Panc1 (cell line): Measurements from ENCODE around the gene CISD1. TPM values are rescaled to one million over a fixed set of nuclear protein-coding genes. Genes with fewer than 3 reads are reported as not detected.

Experiments used
- ATAC-seq: fragments of 200-7000 bp; cut with Tn5 transposase; 2 replicates; pipeline ENCODE4 v1.9.1; 2020; ENCODE audit warnings: mild to moderate bottlenecking, moderate library complexity
- BruUV-seq: library from RNA; stranded (reverse); fragments of 400-500 nt; replicated peaks from 2 replicates; lab custom pipeline; 2021; lab: Mats Ljungman, UMichigan
- CTCF ChIA-PET: fragments of 300-600 bp; sonication (Branson Sonifier 250); formaldehyde crosslinking; loops from one replicate; lab custom pipeline; 2022; ENCODE audit warnings: antibody characterized with exemption; lab: Charles Lee
- POLR2A ChIA-PET: fragments of 300-600 bp; sonication (Branson Sonifier 250); formaldehyde crosslinking; loops from one replicate; lab custom pipeline; 2022; ENCODE audit warnings: antibody characterized with exemption; lab: Charles Lee
- DNase-seq: peaks from one replicate; pipeline ENCODE4 v3.0.0-alpha.2; 2010; ENCODE audit warnings: low read depth, low spot score
- H3K27ac ChIP-seq: 2 replicates; pipeline ENCODE4 v1.5.1; 2011; ENCODE audit warnings: mild to moderate bottlenecking, low read length, inconsistent platforms
- H3K27me3 ChIP-seq: fragments of 200-500 bp; sonication (Bioruptor generic); 2 replicates; pipeline ENCODE4 v1.6.0; 2014; ENCODE audit warnings: low read length, inconsistent platforms; ENCODE audit not compliant: control insufficient read depth, insufficient read depth
- H3K36me3 ChIP-seq: fragments of 200-500 bp; sonication (Bioruptor generic); 2 replicates; pipeline ENCODE4 v1.5.1; 2014; ENCODE audit warnings: inconsistent platforms, mild to moderate bottlenecking, low read length, moderate library complexity; ENCODE audit not compliant: control insufficient read depth, insufficient read depth
- H3K4me1 ChIP-seq: 2 replicates; pipeline ENCODE4 v1.5.1; 2011; ENCODE audit warnings: inconsistent platforms, mild to moderate bottlenecking, low read length, moderate library complexity; ENCODE audit not compliant: control insufficient read depth, insufficient read depth
- H3K4me3 ChIP-seq, 2 experiments: 2 replicates each; pipeline ENCODE4 v1.5.1; 2011 to 2012; ENCODE audit warnings: low read depth in 2 of 2, low read length in 2 of 2, mild to moderate bottlenecking in 2 of 2, inconsistent platforms in 1 of 2, moderate library complexity in 1 of 2
- H3K9me3 ChIP-seq: fragments of 200-500 bp; sonication (Bioruptor generic); 2 replicates; pipeline ENCODE4 v1.5.1; 2014; ENCODE audit warnings: low read depth, mild to moderate bottlenecking, inconsistent platforms, low read length, moderate library complexity; ENCODE audit not compliant: control insufficient read depth, insufficient read depth
- POLR2AphosphoS5 ChIP-seq: IDR thresholded peaks from 2 replicates; pipeline ENCODE4 v1.6.1; 2012; ENCODE audit warnings: mild to moderate bottlenecking, low read depth, low read length, moderate library complexity
- SIN3A ChIP-seq: IDR thresholded peaks from 2 replicates; pipeline ENCODE4 v1.6.1; 2012; ENCODE audit warnings: low read depth, mild to moderate bottlenecking, low read length, moderate library complexity, borderline replicate concordance; ENCODE audit not compliant: insufficient read depth
- TCF7L2 ChIP-seq: IDR thresholded peaks from 2 replicates; pipeline ENCODE4 v1.6.1; 2011; ENCODE audit warnings: mild to moderate bottlenecking, low read depth, low read length, inconsistent platforms
- in situ Hi-C: cut with HindIII; loops from 2 replicates; pipeline ENCODE4 v1.10.0; 2016; ENCODE audit warnings: low sequenced_read_pairs, low pct_unique_long_range_greater_than_20kb
- intact Hi-C: fragments of 100-400 bp; cut with micrococcal nuclease; formaldehyde crosslinking; loops from one replicate; pipeline ENCODE4 v1.10.0; 2022; ENCODE audit not compliant: unreplicated experiment
- total RNA-seq: library from RNA; stranded (reverse); gene quantifications from one replicate; pipeline ENCODE4 v1.2.1, GENCODE V29; 2021; ENCODE audit not compliant: unreplicated experiment
- TF ChIP-seq, protein P1 (sequence below): fragments of 450-650 bp; IDR thresholded peaks from 2 replicates; pipeline ENCODE4 v1.5.1; 2017; ENCODE audit warnings: mild to moderate bottlenecking
- TF ChIP-seq, protein P2 (sequence below), 2 experiments: IDR thresholded peaks; 2 replicates each; pipeline ENCODE4 v1.6.1; 2011 to 2012; ENCODE audit warnings: low read depth in 2 of 2, control low read depth in 1 of 2, low read length in 1 of 2, mild to moderate bottlenecking in 1 of 2, moderate library complexity in 1 of 2; ENCODE audit not compliant: insufficient read depth in 1 of 2

The CISD1 gene
- total RNA-seq, 1 experiment from 2014 or later: 64.1 TPM

DNA sequence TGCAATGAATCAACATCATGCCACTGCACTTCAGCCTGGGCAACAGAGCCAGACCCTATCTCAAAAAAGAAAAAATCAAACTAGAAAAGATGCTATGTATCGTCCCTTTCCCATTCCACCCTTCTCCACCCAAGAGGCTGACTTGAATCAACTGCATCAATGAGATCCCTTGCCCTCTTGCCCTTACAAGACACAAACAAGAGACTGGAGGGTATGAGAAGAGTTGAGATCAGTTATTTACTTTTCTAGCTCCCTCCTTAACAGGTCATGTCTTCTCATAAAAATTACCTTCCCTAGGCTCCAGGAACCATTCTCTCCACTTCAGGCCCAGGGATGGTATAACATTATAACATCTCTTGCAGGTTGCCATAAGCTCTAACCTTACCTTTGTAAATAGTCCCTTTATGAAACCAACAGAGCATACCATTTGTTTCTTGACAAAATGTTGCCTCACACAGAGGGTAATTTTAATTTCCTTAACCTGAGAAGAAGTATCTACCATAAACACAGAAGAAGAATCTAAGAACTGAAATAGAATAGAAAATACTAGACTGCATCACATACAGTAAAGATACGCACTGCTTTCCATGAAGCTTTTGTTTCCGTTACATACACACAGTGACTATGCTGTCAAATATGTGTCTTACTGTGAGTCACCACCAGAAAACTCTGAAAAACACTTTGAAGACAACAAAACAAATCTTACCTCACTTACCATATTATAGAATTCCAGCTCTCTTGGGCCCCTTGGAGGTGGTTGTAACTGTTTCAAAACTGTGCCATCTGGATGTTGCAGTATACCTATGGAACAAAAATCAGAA, 31.7 kb upstream of the CISD1 start:
- no peak overlapping the region for H3K4me3 ChIP-seq
- intact Hi-C loops: no loop called here

DNA sequence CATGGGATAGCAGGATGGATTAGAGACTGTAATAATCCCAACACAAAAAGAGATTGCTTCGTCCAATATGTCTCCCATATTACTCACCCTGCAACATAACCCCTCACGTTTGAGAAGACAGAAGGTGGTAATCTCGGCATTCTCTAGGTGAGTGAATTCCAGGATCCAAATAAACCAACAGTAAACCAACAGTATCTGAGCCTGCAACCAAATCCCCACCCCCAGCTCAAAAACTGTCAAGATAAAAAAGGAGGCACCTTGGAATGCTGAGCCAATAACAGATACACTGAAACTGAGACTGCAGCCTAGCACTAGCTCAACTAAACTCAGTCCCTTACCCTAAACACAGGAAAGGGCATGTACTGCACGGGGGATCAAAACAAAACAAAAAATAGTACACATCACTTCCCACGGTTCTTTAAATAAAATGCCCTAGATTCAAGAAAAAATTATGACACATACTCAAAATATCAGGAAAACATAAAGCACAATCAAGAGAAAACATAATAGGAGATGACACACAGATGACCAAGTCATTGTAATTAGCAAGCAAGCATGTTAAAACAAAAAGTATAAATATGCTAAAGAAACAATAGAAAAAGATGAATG, 29.3 kb upstream of the CISD1 start:
- peaks cover 30% of the 10 kb centered on the region for H3K4me1 ChIP-seq
- H3K27me3 ChIP-seq: no peaks in the 10 kb centered on the region
- H3K36me3 ChIP-seq: no peaks in the 10 kb centered on the region
- H3K9me3 ChIP-seq: no peaks in the 10 kb centered on the region
- ChIA-PET CTCF (interaction anchor here (0.6 kb wide), 1 partner anchor 243 kb away, joined by 3 read pairs; no protein-coding TSS in a partner anchor), POLR2A (interaction anchor here (0.6 to 0.7 kb wide), 2 partner anchors 14 to 103 kb away, joined by 3 to 13 read pairs; no protein-coding TSS in a partner anchor)
- no peak; the same call in 1 of the 2 replicates for ATAC-seq
- H3K4me3 ChIP-seq: no peak overlapping the region
- DNase-seq: no peak
- H3K27ac ChIP-seq: peak overlapping the region; percentile 35
- in situ Hi-C loops: no loop called here
- TF ChIP-seq POLR2AphosphoS5 (no peak), TCF7L2 (no peak), SIN3A (no peak)
- TF ChIP-seq, protein P1, sequence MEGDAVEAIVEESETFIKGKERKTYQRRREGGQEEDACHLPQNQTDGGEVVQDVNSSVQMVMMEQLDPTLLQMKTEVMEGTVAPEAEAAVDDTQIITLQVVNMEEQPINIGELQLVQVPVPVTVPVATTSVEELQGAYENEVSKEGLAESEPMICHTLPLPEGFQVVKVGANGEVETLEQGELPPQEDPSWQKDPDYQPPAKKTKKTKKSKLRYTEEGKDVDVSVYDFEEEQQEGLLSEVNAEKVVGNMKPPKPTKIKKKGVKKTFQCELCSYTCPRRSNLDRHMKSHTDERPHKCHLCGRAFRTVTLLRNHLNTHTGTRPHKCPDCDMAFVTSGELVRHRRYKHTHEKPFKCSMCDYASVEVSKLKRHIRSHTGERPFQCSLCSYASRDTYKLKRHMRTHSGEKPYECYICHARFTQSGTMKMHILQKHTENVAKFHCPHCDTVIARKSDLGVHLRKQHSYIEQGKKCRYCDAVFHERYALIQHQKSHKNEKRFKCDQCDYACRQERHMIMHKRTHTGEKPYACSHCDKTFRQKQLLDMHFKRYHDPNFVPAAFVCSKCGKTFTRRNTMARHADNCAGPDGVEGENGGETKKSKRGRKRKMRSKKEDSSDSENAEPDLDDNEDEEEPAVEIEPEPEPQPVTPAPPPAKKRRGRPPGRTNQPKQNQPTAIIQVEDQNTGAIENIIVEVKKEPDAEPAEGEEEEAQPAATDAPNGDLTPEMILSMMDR: no peak
- TF ChIP-seq, protein P2, sequence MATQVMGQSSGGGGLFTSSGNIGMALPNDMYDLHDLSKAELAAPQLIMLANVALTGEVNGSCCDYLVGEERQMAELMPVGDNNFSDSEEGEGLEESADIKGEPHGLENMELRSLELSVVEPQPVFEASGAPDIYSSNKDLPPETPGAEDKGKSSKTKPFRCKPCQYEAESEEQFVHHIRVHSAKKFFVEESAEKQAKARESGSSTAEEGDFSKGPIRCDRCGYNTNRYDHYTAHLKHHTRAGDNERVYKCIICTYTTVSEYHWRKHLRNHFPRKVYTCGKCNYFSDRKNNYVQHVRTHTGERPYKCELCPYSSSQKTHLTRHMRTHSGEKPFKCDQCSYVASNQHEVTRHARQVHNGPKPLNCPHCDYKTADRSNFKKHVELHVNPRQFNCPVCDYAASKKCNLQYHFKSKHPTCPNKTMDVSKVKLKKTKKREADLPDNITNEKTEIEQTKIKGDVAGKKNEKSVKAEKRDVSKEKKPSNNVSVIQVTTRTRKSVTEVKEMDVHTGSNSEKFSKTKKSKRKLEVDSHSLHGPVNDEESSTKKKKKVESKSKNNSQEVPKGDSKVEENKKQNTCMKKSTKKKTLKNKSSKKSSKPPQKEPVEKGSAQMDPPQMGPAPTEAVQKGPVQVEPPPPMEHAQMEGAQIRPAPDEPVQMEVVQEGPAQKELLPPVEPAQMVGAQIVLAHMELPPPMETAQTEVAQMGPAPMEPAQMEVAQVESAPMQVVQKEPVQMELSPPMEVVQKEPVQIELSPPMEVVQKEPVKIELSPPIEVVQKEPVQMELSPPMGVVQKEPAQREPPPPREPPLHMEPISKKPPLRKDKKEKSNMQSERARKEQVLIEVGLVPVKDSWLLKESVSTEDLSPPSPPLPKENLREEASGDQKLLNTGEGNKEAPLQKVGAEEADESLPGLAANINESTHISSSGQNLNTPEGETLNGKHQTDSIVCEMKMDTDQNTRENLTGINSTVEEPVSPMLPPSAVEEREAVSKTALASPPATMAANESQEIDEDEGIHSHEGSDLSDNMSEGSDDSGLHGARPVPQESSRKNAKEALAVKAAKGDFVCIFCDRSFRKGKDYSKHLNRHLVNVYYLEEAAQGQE (IDR thresholded peaks at IDR 0.05; ENCODE audit: insufficient read depth in 1 of 2, low read depth in 2 of 2, low read length in 1 of 2): no peak
- intact Hi-C loops: no loop called here
- BruUV-seq: no TSS peak

More for the DNA sequence above, 31.7 kb upstream of the CISD1 start:
- no peaks in the 10 kb centered on the region for H3K36me3 ChIP-seq
- no peaks in the 10 kb centered on the region for H3K9me3 ChIP-seq
- POLR2A ChIA-PET: no interaction called here
- peaks cover 30% of the 10 kb centered on the region for H3K4me1 ChIP-seq
- BruUV-seq: no TSS peak
- no peaks in the 10 kb centered on the region for H3K27me3 ChIP-seq
- TF ChIP-seq TCF7L2: no peak
- TF ChIP-seq, protein P2 (IDR thresholded peaks at IDR 0.05; ENCODE audit: insufficient read depth in 1 of 2, low read depth in 2 of 2, low read length in 1 of 2): no peak
- TF ChIP-seq SIN3A: no peak
- TF ChIP-seq POLR2AphosphoS5: no peak
- TF ChIP-seq, protein P1: no peak
- CTCF ChIA-PET: no interaction called here
- in situ Hi-C loops: no loop called here
- peak overlapping the region; percentile 69 for H3K27ac ChIP-seq
- peak; percentile 94 for ATAC-seq
- peak; percentile 39 for DNase-seq
